ENCODE data around the gene PSMB11. TPM values are rescaled to one million over a fixed set of nuclear protein-coding genes. Genes with fewer than 3 reads are reported as not detected.
A peak's percentile ranks its signal among the peaks of the same experiment; 100 is the strongest.

PSMB11 gene
- total and polyA plus RNA-seq, 9 donors = not detected

- WGBS (ENCODE audit: insufficient coverage) = 70% methylated on average over 2 of the region's 4 CpGs
- no peak overlapping the region for H3K4me3 ChIP-seq (ENCODE audit: low read length)
- no peaks in the 10 kb centered on the region for H3K9me3 ChIP-seq (replicated peaks; ENCODE audit: control insufficient read depth, low read depth, low read length)
- H3K4me1 ChIP-seq (ENCODE audit: control insufficient read depth, insufficient read depth, low read length) = peaks cover 2% of the 10 kb centered on the region
- H3K27ac ChIP-seq (ENCODE audit: low read length) = no peak overlapping the region
- no peaks in the 10 kb centered on the region for H3K27me3 ChIP-seq (ENCODE audit: control insufficient read depth, insufficient read depth, low read length)
- peaks cover 32% of the 10 kb centered on the region for H3K36me3 ChIP-seq (ENCODE audit: control insufficient read depth, insufficient read depth, low read length)
- no peak for DNase-seq
These were observed 16.7 kb upstream of the PSMB11 start for GRCh38 chr14:23025151-23025814.

- Histone ChIP-seq H3K27me3 (ENCODE audit: control insufficient read depth, insufficient read depth, low read length) (no peaks in the 10 kb centered on the region), H3K36me3 (ENCODE audit: control insufficient read depth, insufficient read depth, low read length) (peaks cover 58% of the 10 kb centered on the region), H3K27ac (ENCODE audit: low read length) (no peak overlapping the region), H3K4me1 (ENCODE audit: control insufficient read depth, insufficient read depth, low read length) (peaks cover 8% of the 10 kb centered on the region), H3K9me3 (replicated peaks; ENCODE audit: control insufficient read depth, low read depth, low read length) (no peaks in the 10 kb centered on the region), H3K4me3 (ENCODE audit: low read length) (no peak overlapping the region)
- WGBS (ENCODE audit: insufficient coverage) = no CpG with 5 or more reads among the region's 2 CpGs
- DNase-seq = no peak
These were observed 13.2 kb upstream of the PSMB11 start for GRCh38 chr14:23028799-23029198.

- no peak for DNase-seq
- no peak overlapping the region for H3K27ac ChIP-seq (ENCODE audit: low read length)
- WGBS (ENCODE audit: insufficient coverage) = 100% methylated on average over 1 of the region's 4 CpGs
These were observed 11.1 kb upstream of the PSMB11 start for GRCh38 chr14:23030936-23031335.

GRCh38 chr14:23033251-23033727 lies 8.7 kb upstream of the PSMB11 start:
- DNase-seq = no peak
- Histone ChIP-seq H3K9me3 (replicated peaks; ENCODE audit: control insufficient read depth, low read depth, low read length) (no peaks in the 10 kb centered on the region), H3K4me1 (ENCODE audit: control insufficient read depth, insufficient read depth, low read length) (peaks cover 11% of the 10 kb centered on the region), H3K27me3 (ENCODE audit: control insufficient read depth, insufficient read depth, low read length) (no peaks in the 10 kb centered on the region), H3K4me3 (ENCODE audit: low read length) (no peak overlapping the region), H3K27ac (ENCODE audit: low read length) (no peak overlapping the region), H3K36me3 (ENCODE audit: control insufficient read depth, insufficient read depth, low read length) (peaks cover 38% of the 10 kb centered on the region)
- 94% methylated on average over 10 of the region's 10 CpGs for WGBS (ENCODE audit: insufficient coverage)

More at GRCh38 chr14:23030936-23031335, 11.1 kb upstream of the PSMB11 start:
- peaks cover 11% of the 10 kb centered on the region for H3K4me1 ChIP-seq (ENCODE audit: control insufficient read depth, insufficient read depth, low read length)
- H3K36me3 ChIP-seq (ENCODE audit: control insufficient read depth, insufficient read depth, low read length) = peaks cover 45% of the 10 kb centered on the region
- H3K4me3 ChIP-seq (ENCODE audit: low read length) = no peak overlapping the region
- no peaks in the 10 kb centered on the region for H3K27me3 ChIP-seq (ENCODE audit: control insufficient read depth, insufficient read depth, low read length)
- no peaks in the 10 kb centered on the region for H3K9me3 ChIP-seq (replicated peaks; ENCODE audit: control insufficient read depth, low read depth, low read length)

GRCh38 chr14:23033801-23034497 lies 8.1 kb upstream of the PSMB11 start:
- no peak for DNase-seq
- Histone ChIP-seq H3K4me3 (ENCODE audit: low read length) (peak overlapping the region; percentile 83), H3K9me3 (replicated peaks; ENCODE audit: control insufficient read depth, low read depth, low read length) (no peaks in the 10 kb centered on the region), H3K4me1 (ENCODE audit: control insufficient read depth, insufficient read depth, low read length) (peaks cover 11% of the 10 kb centered on the region), H3K36me3 (ENCODE audit: control insufficient read depth, insufficient read depth, low read length) (peaks cover 33% of the 10 kb centered on the region), H3K27ac (ENCODE audit: low read length) (peak overlapping the region; percentile 98), H3K27me3 (ENCODE audit: control insufficient read depth, insufficient read depth, low read length) (no peaks in the 10 kb centered on the region)
- WGBS (ENCODE audit: insufficient coverage) = 7% methylated on average over 7 of the region's 17 CpGs

GRCh38 chr14:23034498-23035302 lies 7.3 kb upstream of the PSMB11 start, which contains the start of gene PSMB5:
TSS of gene PSMB5 (minus strand) at chr14:23034900. CDS start at chr14:23034881, 19 bp downstream.
- Histone ChIP-seq H3K4me3 (ENCODE audit: low read length) (peak within 1 kb of the TSS; percentile 83), H3K27ac (ENCODE audit: low read length) (peak within 1 kb of the TSS; percentile 98), H3K4me1 (ENCODE audit: control insufficient read depth, insufficient read depth, low read length) (peaks cover 11% of the 10 kb centered on the region), H3K9me3 (replicated peaks; ENCODE audit: control insufficient read depth, low read depth, low read length) (no peaks in the 10 kb centered on the region), H3K27me3 (ENCODE audit: control insufficient read depth, insufficient read depth, low read length) (no peaks in the 10 kb centered on the region), H3K36me3 (ENCODE audit: control insufficient read depth, insufficient read depth, low read length) (peaks cover 27% of the 10 kb centered on the region)
- DNase-seq = peak; percentile 98
- 0% methylated on average over 26 of the region's 36 CpGs for WGBS (ENCODE audit: insufficient coverage)

- no peaks in the 10 kb centered on the region for H3K27me3 ChIP-seq (ENCODE audit: control insufficient read depth, insufficient read depth, low read length)
- no CpG with 5 or more reads among the region's 14 CpGs for WGBS (ENCODE audit: insufficient coverage)
- H3K4me3 ChIP-seq (ENCODE audit: low read length) = peak overlapping the region; percentile 83
- peaks cover 24% of the 10 kb centered on the region for H3K36me3 ChIP-seq (ENCODE audit: control insufficient read depth, insufficient read depth, low read length)
- DNase-seq = no peak
- H3K4me1 ChIP-seq (ENCODE audit: control insufficient read depth, insufficient read depth, low read length) = peaks cover 11% of the 10 kb centered on the region
- no peaks in the 10 kb centered on the region for H3K9me3 ChIP-seq (replicated peaks; ENCODE audit: control insufficient read depth, low read depth, low read length)
- peak overlapping the region; percentile 98 for H3K27ac ChIP-seq (ENCODE audit: low read length)
These were observed 6.5 kb upstream of the PSMB11 start for GRCh38 chr14:23035303-23036144.

GRCh38 chr14:23040100-23040499 lies 1.9 kb upstream of the PSMB11 start:
- Histone ChIP-seq H3K9me3 (replicated peaks; ENCODE audit: control insufficient read depth, low read depth, low read length) (no peaks in the 10 kb centered on the region), H3K4me1 (ENCODE audit: control insufficient read depth, insufficient read depth, low read length) (peaks cover 5% of the 10 kb centered on the region), H3K27me3 (ENCODE audit: control insufficient read depth, insufficient read depth, low read length) (no peaks in the 10 kb centered on the region), H3K36me3 (ENCODE audit: control insufficient read depth, insufficient read depth, low read length) (no peaks in the 10 kb centered on the region), H3K4me3 (ENCODE audit: low read length) (no peak overlapping the region), H3K27ac (ENCODE audit: low read length) (no peak overlapping the region)
- no CpG with 5 or more reads among the region's 4 CpGs for WGBS (ENCODE audit: insufficient coverage)
- DNase-seq = no peak

- Histone ChIP-seq H3K27me3 (ENCODE audit: control insufficient read depth, insufficient read depth, low read length) (no peaks in the 10 kb centered on the region), H3K9me3 (replicated peaks; ENCODE audit: control insufficient read depth, low read depth, low read length) (no peaks in the 10 kb centered on the region), H3K36me3 (ENCODE audit: control insufficient read depth, insufficient read depth, low read length) (no peaks in the 10 kb centered on the region), H3K27ac (ENCODE audit: low read length) (no peak overlapping the region), H3K4me1 (ENCODE audit: control insufficient read depth, insufficient read depth, low read length) (peaks cover 6% of the 10 kb centered on the region), H3K4me3 (ENCODE audit: low read length) (no peak overlapping the region)
- WGBS (ENCODE audit: insufficient coverage) = 52% methylated on average over 4 of the region's 8 CpGs
- DNase-seq = no peak
These were observed 283 bp upstream of the PSMB11 start for GRCh38 chr14:23041729-23042128.

Measured in muscle of leg (tissue), 11 donors.